Ascending aorta (tissue), 2 donors: ENCODE data around the gene ARL5B. TPM values are rescaled to one million over a fixed set of nuclear protein-coding genes. Genes with fewer than 3 reads are reported as not detected.

Experiments
- DNase-seq, 2 donors: peaks; one replicate each; pipeline ENCODE4 v3.0.0-alpha.2; 2019; ENCODE audit warnings: low spot score in 2 of 2
- H3K27ac ChIP-seq, 2 donors: fragments of 200-600 bp; sonication (generic); one replicate each; pipeline ENCODE4 v1.5.1; 2016 to 2017; ENCODE audit warnings: mild to moderate bottlenecking in 1 of 2
- H3K27me3 ChIP-seq: fragments of 200-600 bp; sonication (generic); one replicate; pipeline ENCODE4 v1.5.1; 2017
- H3K36me3 ChIP-seq, 2 donors: fragments of 200-600 bp; sonication (generic); one replicate each; pipeline ENCODE4 v1.5.1; 2016
- H3K4me1 ChIP-seq, 2 donors: fragments of 200-600 bp; sonication (generic); one replicate each; pipeline ENCODE4 v1.5.1; 2016 to 2017; ENCODE audit warnings: mild to moderate bottlenecking in 1 of 2
- H3K4me3 ChIP-seq, 2 donors: fragments of 200-600 bp; sonication (generic); one replicate each; pipeline ENCODE4 v1.5.1; 2016 to 2017; ENCODE audit warnings: mild to moderate bottlenecking in 1 of 2
- H3K9me3 ChIP-seq, 2 donors: fragments of 200-600 bp; sonication (generic); one replicate each; pipeline ENCODE4 v1.5.1; 2016
- CTCF ChIP-seq, 3 experiments: fragments of 200-600 bp in 2 of 3; fragments of 450-650 bp in 1 of 3; sonication (generic) in 2 of 3; IDR thresholded peaks; one replicate each; pipeline ENCODE4 v1.5.1; 2016 to 2019; ENCODE audit warnings: antibody characterized with exemption in 3 of 3, mild to moderate bottlenecking in 1 of 3, moderate library complexity in 1 of 3
- intact Hi-C: fragments of 100-400 bp; cut with DNase I; formaldehyde crosslinking; loops from one replicate; pipeline ENCODE4 v1.15.1; 2023
- total RNA-seq: library from RNA; depleted of rRNA; stranded (reverse); fragments of >200 nt; gene quantifications from one replicate; pipeline ENCODE4 v1.1.0, GENCODE V29; 2016

ARL5B gene
- total RNA-seq, 1 donor from 2014 or later: 8.3 TPM

- intact Hi-C loops: no loop called here
- no peak for TF ChIP-seq CTCF (IDR thresholded peaks at IDR 0.05)
- Histone ChIP-seq H3K9me3 (no peaks in the 10 kb centered on the region), H3K4me3 (no peak overlapping the region), H3K27me3 (no peaks in the 10 kb centered on the region), H3K36me3 (peaks cover 0 to 6% of the 10 kb centered on the region in 2 donors), H3K4me1 (peaks cover 0 to 13% of the 10 kb centered on the region in 2 donors), H3K27ac (no peak overlapping the region)
- DNase-seq: no peak
Observed at GRCh38 chr10:18647151-18647550, 12.1 kb upstream of the ARL5B start.

GRCh38 chr10:18647945-18648344 is 11.3 kb upstream of the ARL5B start:
- no peak overlapping the region for H3K4me3 ChIP-seq
- intact Hi-C loops: no loop called here
- no peak overlapping the region for H3K27ac ChIP-seq
- H3K9me3 ChIP-seq: no peaks in the 10 kb centered on the region
- TF ChIP-seq CTCF (IDR thresholded peaks at IDR 0.05): no peak
- H3K27me3 ChIP-seq: no peaks in the 10 kb centered on the region
- H3K4me1 ChIP-seq: peaks cover 0 to 13% of the 10 kb centered on the region in 2 donors
- DNase-seq: no peak
- H3K36me3 ChIP-seq: peaks cover 0 to 6% of the 10 kb centered on the region in 2 donors

- intact Hi-C loops: no loop called here
- H3K27me3 ChIP-seq: no peaks in the 10 kb centered on the region
- no peaks in the 10 kb centered on the region for H3K9me3 ChIP-seq
- H3K27ac ChIP-seq: no peak overlapping the region
- H3K36me3 ChIP-seq: peaks cover 0 to 6% of the 10 kb centered on the region in 2 donors
- no peak for DNase-seq
- TF ChIP-seq CTCF (IDR thresholded peaks at IDR 0.05): no peak
- no peak overlapping the region for H3K4me3 ChIP-seq
- H3K4me1 ChIP-seq: peaks cover 0 to 13% of the 10 kb centered on the region in 2 donors
Observed at GRCh38 chr10:18649364-18649959, 9.8 kb upstream of the ARL5B start.

- no peak for TF ChIP-seq CTCF (IDR thresholded peaks at IDR 0.05)
- Histone ChIP-seq H3K27ac (no peak overlapping the region), H3K4me3 (peak overlapping the region; percentile 69 to 73), H3K27me3 (no peaks in the 10 kb centered on the region), H3K9me3 (no peaks in the 10 kb centered on the region), H3K36me3 (peaks cover 0 to 4% of the 10 kb centered on the region in 2 donors), H3K4me1 (peaks cover 0 to 13% of the 10 kb centered on the region in 2 donors)
- intact Hi-C loops: loop anchor here (5.0 to 10.0 kb wide), 2 partner anchors 178 to 1836 kb away; partner anchors contain the start of gene RSU1
- DNase-seq: no peak
Observed at GRCh38 chr10:18650404-18650997, 8.7 kb upstream of the ARL5B start.

GRCh38 chr10:18651324-18652007 is 7.8 kb upstream of the ARL5B start, which contains the start of gene NSUN6:
Gene NSUN6 (minus strand): TSS chr10:18651587. CDS start chr10:18651203, 384 bp downstream.
- Histone ChIP-seq H3K27ac (peak within 1 kb of the TSS; percentile 87 to 89), H3K36me3 (no peaks in the 10 kb centered on the region), H3K9me3 (no peaks in the 10 kb centered on the region), H3K4me3 (peak within 1 kb of the TSS; percentile 69 to 73), H3K4me1 (peaks cover 0 to 13% of the 10 kb centered on the region in 2 donors), H3K27me3 (no peaks in the 10 kb centered on the region)
- DNase-seq: peak; percentile 64 to 95
- intact Hi-C loops: loop anchor here (1.0 to 10.0 kb wide), 3 partner anchors 8 to 1837 kb away; partner anchors contain the start of genes ARL5B and RSU1
- no peak for TF ChIP-seq CTCF (IDR thresholded peaks at IDR 0.05)
